NCI-H82 treated with DMSO at 0.1 percent for 48 hours (cell line): Measurements from ENCODE around the gene CUX1.
A peak's percentile ranks its signal among the peaks of the same experiment; 100 is the strongest.
"Not testable (repeated sequence)": the region's sequence is repeated elsewhere in the genome, so short reads cannot be mapped to it uniquely, and the experiment has no call there.

Experiments used
- DNase-seq: peaks from one replicate; lab custom pipeline; 2025; ENCODE audit not compliant: unreplicated experiment; lab: John Stamatoyannopoulos, UW

Gene CUX1

DNA sequence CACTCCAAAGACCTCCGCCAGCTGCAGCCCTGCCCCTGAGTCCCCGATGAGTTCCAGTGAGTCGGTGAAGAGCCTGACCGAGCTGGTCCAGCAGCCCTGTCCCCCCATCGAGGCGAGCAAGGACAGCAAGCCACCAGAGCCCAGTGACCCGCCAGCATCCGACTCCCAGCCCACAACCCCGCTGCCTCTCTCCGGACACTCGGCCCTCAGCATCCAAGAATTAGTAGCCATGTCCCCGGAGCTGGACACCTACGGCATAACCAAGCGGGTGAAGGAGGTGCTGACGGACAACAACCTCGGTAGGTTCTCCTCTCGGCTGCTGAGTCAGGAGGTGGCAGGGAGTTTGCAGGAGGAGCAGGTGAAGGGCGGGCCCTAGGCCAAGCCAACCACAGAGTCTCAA is 409.9 kb downstream of the CUX1 start:
- DNase-seq = no peak

DNA sequence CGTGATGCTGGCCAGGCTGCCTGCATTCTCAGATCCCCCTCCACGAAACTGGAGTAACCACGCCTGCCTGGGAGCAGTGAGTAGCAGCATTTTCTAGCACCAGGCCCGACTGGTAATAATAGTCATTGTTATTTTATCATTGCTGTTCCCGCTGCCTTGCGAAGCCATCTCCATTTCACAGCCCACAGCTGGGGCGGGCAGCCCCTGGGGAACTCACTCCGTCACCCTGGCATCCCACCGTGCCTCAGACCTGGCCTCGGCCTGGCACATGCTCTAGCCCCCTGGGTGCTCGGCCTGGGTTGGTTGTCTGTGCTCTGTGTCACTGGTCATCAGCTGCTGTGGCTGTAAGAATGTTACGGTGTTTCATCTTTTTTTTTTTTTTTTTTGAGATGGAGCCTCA is 411.5 kb downstream of the CUX1 start:
- DNase-seq = no peak

DNA sequence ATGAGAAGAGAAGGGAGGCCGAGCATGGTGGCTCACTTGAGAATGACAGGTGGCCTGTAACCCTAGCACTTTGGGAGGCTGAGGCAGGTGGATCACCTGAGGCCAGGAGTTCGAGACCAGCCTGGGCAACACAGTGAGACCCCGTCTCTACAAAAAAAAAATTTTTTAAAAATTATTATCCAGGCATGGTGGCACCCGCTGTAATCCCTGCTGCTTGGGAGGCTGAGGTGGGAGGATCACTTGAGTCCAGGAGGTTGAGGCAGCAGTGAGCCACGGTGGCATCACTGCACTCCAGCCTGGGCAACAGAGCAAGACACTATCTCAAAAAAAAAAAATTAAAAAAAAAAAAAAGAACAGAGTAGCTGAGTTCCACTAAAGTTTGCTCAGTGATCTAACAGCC is 412.7 kb downstream of the CUX1 start:
- DNase-seq = not testable (repeated sequence)

DNA sequence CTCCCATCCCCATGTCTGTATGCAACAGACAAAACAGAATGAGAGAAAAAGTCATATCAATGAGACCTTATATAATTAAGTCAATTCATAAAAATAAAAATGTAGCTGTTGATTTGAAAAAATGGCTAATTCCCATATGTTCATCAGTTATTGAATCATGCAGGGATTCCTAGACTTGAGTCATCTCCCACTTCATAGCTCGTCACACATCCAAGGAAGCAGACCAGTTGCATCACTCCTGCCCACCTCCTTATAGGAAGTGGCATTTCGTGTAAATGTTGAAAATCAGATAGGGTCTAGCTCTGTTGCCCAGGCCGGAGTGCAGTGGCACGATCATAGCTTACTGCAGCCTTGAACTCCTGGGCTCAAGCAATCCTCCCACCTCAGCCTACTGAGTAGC is 413.2 kb downstream of the CUX1 start:
- no peak for DNase-seq

DNA sequence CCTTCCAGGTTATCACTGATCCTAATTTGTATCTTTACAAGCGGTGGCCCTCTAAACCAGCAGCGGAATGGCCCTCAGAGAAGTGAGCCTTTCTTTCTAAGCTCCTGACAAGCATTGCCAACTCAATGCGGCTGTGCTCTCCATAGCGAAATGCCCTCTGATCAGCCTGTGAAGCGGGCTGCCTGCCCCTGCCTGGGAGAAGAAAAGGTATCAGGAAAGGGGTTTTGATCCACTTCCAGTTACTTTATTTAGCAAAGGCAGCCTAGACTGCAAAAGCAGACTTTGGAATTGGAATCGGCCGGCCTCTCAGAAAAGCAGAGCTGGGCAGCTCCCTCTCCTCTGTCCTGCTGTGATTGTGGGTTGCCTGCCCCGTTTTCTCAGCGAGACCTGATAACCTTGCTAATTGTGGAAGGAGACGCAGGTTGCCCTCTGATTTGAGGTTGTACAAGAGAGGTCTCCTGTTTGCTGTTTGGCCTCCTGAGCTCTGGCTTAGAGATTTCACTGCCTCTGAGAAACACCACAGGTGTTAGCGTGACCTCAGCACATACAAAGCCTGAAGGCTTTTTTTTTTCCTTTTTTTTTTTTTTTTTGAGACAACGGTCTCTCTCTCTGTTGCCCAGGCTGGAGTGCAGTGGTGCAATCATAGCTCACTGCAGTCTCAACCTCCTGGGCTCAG is 415.3 kb downstream of the CUX1 start:
- DNase-seq = no peak

DNA sequence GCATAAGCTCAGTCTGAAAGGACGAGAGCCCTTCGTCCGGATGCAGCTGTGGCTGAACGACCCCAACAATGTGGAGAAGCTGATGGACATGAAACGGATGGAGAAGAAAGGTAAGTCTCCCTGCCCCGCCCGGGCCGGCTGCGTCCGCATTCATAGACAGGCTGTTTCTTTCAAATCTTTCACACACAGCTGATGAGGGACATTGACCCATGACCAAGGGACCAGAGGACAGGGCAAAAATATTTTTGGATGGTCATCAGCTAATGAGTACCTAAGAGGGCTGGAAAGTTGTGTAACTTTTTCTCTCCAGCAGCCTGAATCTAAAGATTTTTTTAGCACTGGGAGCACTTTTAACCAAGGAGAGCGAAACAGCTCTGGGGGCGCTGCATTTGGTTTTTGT is 416.7 kb downstream of the CUX1 start:
- DNase-seq = no peak

DNA sequence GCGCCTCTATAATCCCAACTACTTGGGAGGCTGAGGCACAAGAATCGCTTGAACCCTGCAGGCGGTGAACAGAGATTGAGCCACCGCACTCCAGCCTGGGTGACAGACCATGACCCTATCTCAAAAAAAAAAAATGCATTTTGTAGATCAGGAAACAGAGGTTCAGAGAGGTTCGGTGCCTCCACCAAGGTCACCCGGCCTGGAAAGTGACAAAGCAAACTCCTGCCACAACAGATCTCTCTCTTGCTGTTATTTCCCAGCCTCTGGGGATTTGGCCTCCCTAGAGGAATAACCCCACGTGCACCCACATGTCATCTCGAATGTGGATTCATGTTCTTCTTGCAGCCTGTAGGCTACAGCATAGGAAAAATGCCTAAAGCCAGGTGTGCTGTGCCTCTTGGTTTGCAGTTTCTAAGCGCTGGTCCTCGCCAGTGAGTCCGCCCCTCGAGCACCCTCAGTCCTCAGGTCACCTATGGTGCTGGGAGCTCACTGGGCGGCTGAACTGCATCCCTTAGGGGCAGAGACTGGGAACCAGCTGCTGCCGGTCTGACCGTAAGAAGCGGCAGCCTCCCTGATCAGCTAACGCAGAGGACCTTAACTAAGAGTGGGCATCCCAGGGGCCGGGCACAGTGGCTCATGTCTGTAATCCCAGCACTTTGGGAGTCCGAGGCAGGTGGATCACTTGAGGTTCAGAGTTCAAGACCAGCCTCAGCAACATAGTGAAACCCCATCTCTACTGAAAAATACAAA is 417.6 kb downstream of the CUX1 start:
- no peak for DNase-seq

DNA sequence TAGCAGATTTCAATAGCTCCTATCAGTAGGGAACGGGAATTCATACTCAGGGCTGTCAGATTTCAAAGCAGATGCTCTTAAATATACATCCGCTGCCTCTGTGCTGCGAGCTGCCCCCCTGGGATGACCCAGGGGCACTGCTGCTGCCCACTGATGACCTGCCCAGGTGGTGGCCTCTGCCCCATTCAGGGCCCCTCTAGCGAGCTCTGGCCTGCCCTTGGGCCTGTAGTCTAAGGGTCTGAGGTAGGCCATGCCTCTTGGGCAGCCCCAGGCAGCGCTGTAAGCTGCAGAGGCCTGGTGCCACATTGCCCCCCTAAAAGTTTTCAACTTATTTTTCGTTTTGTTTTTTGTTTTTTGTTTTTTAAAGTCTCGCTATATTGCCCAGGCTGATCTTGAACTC is 418.7 kb downstream of the CUX1 start:
- DNase-seq = no peak

DNA sequence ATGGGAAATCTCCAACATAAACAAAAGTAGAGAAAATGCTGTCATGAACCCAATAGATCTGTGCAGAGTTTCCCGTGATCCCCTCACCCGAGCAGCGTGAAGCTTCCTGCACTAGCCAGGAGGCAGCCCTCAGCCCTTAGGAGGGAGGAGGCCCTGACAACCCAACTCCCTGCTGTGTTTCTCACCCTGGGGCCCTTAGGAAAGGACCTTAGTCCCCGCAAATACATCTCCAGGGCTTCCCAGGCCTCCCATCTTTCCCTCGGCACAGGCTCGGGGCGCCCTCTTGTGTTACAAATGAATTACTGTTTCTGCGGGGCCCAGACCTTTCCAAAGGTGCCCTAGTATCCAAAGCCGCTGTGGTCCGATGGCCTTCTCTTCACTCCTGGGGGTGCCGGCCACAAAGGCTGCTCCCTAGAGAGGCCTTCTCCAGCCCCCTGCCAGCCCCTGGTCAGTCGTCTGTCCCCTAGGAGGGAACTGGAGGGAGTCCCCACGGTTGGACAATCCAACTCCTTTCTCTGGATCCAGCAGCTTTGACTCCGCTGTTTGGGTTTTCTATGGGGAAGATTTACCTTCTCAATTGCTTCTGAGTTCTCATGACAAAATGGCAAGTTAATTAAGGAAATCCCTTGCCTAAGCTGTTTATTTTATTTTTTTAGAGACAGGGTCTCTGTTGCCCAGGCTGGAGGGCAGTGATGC is 419.3 kb downstream of the CUX1 start:
- peak; percentile 40 for DNase-seq

DNA sequence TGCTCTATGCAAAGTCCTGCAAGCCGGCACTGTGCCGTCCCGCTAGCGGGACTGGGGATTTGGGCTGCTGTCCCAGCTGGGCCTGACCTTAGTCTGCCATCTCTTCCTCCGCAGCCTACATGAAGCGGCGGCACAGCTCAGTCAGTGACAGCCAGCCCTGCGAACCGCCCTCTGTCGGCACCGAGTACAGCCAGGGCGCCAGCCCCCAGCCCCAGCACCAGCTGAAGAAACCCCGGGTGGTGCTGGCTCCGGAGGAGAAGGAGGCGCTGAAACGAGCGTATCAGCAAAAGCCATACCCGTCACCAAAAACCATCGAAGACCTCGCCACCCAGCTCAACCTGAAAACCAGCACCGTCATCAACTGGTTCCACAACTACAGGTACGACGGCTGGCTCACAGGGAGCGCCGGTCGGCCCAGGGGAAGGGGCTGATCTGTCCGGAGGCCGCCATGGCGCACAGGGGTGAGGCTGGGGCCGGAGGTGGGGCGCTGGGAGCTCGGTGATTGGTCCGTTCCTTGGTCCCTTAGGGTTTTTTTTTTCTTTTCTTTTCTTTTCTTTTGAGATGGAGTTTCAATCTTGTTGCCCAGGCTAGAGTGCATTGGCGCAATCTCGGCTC is 421.9 kb downstream of the CUX1 start:
- no peak for DNase-seq

DNA sequence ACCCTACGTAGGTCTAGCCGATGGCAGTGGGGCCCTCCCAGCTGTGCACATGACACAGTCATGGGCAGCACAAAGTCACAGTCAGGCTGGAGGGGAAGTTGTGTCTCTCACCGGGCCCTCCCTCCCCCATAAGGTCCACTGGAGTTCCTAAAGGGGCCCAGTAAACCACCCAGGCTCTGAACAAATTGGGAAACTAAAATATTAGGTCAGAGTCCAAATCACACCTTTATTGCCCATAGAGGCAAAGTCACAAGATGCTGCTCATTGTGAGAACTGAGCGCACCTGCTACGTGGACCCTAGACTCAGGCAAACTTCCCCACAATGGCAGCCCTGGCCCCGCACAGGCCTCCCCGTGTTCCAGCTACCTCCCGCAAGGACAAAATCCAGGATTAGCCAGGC is 424.0 kb downstream of the CUX1 start:
- DNase-seq = no peak

DNA sequence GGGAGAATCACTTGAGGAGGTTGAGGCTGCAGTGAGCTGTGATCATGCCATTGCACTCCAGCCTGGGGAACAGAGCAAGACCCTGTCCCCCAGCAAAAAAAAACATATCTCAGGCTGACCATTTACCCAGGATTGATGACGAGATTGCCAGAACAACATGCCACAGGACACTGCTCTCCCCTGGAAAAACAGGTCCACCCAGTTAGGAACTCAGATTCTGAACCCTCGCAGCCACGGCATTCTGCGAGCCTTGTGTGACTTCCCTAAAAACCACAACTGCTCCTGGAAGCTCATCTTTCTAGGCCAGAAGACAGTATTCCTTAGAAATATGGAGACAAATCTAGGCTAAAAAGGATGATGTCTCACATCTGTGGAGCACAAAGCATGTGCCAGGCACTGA is 427.2 kb downstream of the CUX1 start:
- no peak for DNase-seq

DNA sequence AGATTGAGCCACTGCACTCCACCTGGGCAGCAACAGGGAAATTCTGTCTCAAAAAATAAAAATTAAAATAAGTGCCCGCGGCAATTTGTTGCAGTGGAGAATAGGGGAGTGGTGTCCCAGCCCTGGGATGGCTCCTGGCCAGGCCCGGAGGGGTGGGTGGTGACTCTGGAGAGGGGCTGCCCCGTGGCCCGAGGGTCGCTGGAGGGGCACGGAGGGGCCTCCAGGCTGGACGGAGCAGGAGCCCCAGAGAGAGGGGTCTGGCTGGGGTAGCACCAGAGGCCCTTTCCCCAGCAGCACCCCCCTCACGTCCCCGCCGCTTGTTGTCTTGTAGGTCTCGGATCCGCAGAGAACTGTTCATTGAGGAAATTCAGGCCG is 430.6 kb downstream of the CUX1 start:
- no peak for DNase-seq

DNA sequence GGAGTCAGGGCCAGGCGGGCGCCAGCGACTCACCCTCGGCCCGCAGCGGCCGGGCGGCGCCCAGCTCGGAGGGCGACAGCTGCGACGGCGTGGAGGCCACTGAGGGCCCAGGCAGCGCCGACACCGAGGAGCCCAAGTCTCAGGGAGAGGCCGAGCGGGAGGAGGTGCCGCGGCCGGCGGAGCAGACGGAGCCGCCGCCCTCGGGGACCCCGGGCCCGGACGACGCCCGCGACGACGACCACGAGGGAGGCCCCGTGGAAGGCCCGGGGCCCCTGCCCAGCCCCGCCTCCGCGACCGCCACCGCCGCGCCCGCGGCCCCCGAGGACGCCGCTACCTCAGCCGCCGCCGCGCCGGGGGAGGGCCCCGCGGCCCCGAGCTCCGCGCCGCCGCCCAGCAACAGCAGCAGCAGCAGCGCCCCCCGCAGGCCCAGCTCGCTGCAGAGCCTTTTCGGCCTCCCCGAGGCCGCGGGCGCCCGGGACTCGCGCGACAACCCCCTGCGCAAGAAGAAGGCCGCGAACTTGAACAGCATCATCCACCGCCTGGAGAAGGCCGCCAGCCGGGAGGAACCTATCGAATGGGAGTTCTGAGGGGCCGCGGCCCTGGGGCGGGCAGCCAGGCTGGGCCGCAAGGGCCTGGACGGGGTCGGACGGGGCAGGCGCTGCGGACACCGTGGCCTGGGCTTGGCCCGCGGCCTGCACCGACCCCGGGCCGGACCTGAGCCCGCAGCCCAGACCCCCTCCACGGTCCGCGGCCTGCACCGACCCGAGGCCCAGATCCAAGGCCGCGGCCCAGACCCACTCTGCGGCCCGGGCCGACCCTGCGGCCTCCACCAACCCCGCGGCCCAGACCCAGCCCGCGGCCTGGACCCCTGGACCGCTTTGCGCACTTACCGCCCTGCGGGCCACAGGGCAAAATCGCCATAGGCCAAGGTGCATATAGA is 431.3 kb downstream of the CUX1 start:
- no peak for DNase-seq

DNA sequence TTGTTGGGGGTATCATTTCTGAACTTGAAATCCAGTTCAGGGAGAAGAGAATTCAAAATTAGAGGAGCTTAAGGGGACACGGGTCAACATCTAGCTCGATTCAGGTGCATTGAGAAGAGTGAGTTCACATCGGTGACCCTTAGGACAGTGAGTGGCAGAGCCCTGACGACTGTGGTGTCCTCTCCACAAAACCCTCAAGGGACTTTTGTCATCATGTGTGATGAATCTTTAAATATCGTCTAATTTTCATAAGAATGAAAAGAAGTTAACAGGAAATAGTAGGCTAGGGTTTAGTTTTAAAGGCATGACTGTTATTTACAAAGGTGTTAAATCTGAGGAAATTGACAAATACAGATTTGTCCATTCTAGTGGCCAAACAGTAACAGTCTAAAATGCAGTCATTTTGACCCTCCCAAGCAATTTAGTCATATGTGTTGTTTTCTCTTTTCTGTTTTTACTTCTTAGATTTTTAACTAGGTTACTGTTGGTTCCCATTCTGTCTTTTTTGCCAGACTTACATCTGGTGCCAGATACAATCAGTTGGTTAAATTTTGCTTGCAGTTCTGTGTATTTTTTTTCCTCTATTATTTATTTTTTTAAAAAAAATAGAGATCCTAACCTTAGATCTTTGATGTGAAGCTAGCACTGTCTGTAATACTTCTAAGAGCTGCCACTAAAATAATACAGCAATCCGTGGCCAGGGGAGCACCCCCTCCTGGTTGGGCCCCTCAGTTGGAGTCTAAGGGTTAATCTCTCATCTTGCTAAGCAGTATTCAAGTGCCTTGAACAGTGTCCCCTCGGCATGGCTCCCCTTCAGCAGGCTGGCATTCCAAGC is 434.3 kb downstream of the CUX1 start:
- no peak for DNase-seq

DNA sequence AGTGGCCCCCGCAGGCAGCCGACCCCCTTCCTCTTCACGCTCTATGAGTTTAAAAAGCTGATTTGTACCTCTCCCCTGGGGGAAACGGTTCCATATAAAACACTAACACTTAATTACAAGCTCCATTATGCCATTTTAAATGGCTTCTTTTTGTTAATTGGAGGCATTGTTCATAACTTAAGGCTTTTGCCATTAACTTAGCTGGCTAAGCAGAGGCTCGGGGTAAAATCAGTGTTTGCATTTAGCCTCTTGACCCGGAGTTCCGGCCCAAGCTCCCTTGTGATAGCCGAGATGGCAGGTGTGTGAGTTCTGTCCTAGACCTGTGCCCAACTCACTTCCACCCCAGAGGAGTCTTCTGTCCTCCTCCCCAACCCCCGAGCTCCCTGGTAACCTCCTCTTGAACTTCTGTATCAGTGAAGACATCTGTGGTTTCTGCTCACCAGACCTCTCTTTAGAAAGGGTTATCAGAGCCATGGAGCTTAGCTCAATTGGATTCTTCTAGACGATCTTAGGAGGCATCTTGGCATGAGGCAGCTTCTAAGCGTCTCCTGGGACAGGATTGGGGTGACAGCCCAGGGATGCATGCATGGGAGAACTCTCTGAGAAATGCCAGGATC is 435.0 kb downstream of the CUX1 start:
- no peak for DNase-seq

DNA sequence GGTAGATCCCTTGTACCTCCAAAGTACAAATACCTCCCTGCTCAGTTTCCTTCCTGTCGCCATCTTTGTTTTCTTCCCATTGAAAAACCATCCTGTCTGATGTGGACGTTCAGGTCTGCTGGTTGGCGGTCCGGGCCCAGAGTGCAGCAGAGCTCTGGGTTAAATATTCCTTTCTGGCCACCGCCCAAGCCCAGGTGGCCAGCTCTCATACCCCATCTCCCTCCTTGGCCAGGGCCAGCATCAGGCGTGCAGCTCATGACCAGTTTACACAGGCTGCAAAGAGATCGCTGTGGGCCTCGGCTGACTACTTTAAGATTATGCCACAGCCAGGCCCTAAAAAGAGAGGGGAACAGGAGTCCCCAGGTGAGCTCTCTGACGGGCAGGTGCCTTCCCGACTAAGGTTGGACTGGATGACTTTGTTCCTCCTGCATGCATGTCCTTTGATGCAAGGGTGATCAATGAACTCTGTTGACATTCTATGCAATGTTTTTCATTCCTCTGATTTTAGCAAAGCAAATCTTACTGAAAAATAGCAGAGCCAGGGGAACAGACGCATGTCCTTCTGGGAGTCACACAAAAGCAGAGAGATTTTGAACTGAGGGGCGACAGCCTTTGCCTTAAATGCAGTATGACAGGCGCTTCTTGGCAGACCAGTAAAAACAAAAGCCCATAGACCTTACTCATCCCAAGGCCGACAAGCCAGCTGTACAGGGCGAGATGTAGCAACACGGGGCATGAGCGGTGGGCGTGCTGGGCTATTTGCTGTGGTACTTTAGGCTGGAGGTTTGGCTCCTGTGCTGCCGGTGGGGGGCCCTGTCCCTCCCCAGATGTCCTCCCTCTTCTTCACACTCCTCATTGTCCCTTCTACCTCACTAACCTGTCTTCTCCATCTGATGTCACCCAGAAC is 435.9 kb downstream of the CUX1 start:
- no peak for DNase-seq

DNA sequence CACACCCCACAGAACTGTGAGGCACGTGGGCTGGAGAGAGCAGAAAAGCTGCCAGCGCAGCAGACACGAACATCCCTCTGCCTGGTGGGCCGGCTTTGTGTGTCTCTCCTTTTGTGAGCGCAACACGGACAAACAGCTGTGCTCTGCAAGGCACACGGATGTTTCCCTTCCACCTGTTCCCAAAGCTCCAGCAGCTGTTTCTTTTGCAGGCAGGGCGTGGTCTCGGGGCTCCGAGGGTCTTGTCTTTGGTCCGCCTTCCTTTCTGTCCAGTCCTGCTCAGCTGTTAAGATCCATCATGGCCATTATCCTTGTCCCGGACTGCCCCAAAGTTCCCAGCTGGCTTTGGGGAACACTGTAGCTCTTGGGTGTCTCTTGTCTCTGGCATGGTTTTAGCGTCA is 436.5 kb downstream of the CUX1 start:
- no peak for DNase-seq
